ENCODE results near the gene PTPN4. TPM values are rescaled to one million over a fixed set of nuclear protein-coding genes. Genes with fewer than 3 reads are reported as not detected.
"Not testable (repeated sequence)": the region's sequence is repeated elsewhere in the genome, so short reads cannot be mapped to it uniquely, and the experiment has no call there.

PTPN4 gene
- total and polyA plus RNA-seq, 12 donors: 5.2 to 56.5 (median 40.6) TPM

DNA sequence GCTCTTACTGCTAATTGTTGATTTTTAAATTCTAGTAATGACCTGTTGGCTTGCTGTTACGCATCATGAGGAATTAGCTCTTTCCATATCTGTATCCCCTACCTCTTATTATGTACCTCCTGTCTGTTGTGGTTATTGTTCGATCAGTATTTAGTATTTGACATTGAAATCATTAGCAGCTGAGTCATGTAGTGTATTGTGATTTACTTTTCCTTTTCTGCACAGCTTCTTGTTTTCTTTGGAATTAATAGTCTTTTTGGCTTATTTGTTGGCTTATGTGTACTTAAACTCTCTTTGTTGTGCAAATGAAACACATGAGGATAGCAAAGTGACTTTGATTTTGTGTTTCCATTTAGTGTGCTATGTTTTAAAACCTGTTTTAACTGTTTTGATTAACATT, 257.5 kb downstream of the PTPN4 start:
- Histone ChIP-seq H3K36me3 (replicated peaks in 1 of 2) (no peaks in the 10 kb centered on the region), H3K27me3 (no peaks in the 10 kb centered on the region), H3K9me3 (replicated peaks in 1 of 3) (no peaks in the 10 kb centered on the region), H3K4me3 (no peak overlapping the region), H3K4me1 (replicated peaks in 1 of 2) (peaks cover 4 to 21% of the 10 kb centered on the region in 2 donors), H3K27ac (no peak overlapping the region)
- intact Hi-C loops (cut with DNase I): no loop called here
- DNase-seq: no peak
- WGBS, 4 donors: 50 to 67% (median 58%) methylated on average over 2 of the region's 2 CpGs
- no peak for TF ChIP-seq POLR2A (IDR thresholded peaks at IDR 0.05)
- TF ChIP-seq, protein P1, sequence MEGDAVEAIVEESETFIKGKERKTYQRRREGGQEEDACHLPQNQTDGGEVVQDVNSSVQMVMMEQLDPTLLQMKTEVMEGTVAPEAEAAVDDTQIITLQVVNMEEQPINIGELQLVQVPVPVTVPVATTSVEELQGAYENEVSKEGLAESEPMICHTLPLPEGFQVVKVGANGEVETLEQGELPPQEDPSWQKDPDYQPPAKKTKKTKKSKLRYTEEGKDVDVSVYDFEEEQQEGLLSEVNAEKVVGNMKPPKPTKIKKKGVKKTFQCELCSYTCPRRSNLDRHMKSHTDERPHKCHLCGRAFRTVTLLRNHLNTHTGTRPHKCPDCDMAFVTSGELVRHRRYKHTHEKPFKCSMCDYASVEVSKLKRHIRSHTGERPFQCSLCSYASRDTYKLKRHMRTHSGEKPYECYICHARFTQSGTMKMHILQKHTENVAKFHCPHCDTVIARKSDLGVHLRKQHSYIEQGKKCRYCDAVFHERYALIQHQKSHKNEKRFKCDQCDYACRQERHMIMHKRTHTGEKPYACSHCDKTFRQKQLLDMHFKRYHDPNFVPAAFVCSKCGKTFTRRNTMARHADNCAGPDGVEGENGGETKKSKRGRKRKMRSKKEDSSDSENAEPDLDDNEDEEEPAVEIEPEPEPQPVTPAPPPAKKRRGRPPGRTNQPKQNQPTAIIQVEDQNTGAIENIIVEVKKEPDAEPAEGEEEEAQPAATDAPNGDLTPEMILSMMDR (IDR thresholded peaks at IDR 0.05): no peak

DNA sequence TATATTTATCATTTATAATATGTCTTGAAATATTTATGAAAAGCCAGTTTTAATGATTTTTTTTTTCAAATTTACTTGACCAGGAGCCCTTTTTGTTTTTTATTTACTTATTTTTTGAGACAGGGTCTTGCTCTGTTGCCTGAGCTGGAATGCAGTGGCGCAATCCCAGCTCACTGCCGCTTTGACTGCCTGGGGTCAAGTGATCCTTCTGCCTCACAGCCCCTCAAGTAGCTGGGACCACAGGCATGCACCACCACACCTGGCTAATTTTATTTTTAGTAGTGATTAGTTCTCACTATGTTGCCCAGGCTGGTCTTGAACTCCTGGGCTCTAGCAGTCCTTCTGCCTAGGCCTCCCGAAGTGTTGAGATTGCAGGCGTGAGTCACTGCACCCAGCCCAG, 258.8 kb downstream of the PTPN4 start:
- intact Hi-C loops (cut with DNase I): no loop called here
- Histone ChIP-seq H3K9me3 (replicated peaks in 1 of 3) (no peaks in the 10 kb centered on the region), H3K4me3 (no peak overlapping the region), H3K27ac (no peak overlapping the region), H3K36me3 (replicated peaks in 1 of 2) (no peaks in the 10 kb centered on the region), H3K4me1 (replicated peaks in 1 of 2) (peaks cover 4 to 18% of the 10 kb centered on the region in 2 donors), H3K27me3 (no peaks in the 10 kb centered on the region)
- no peak for TF ChIP-seq POLR2A (IDR thresholded peaks at IDR 0.05)
- TF ChIP-seq, protein P1 (IDR thresholded peaks at IDR 0.05): no peak
- no peak for DNase-seq
- 94 to 97% (median 96%) methylated on average over 4 of the region's 4 CpGs for WGBS, 4 donors

DNA sequence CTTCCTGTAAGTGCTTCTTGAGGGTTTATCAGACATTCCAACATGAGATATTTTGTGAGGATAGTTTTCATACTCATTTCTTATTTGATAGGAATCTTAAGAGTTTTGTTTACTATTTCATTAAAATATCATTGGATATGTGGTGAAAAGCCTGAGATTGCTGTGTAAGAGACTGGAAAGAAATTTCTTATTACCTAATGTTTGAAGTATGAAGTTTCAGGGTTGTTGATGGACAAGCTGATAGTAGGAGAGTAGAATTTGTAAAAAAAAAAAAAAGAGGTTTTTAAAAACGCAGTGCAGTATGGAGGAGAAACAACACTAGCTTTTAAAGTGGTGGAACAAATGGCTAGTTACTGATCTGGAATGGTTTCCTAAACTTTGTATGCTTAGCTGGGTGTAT, 260.8 kb downstream of the PTPN4 start:
- intact Hi-C loops (cut with DNase I): no loop called here
- no peak for DNase-seq
- Histone ChIP-seq H3K36me3 (replicated peaks in 1 of 2) (no peaks in the 10 kb centered on the region), H3K4me3 (no peak overlapping the region), H3K4me1 (replicated peaks in 1 of 2) (peaks cover 0 to 7% of the 10 kb centered on the region in 2 donors), H3K9me3 (replicated peaks in 1 of 3) (no peaks in the 10 kb centered on the region), H3K27ac (no peak overlapping the region), H3K27me3 (no peaks in the 10 kb centered on the region)
- WGBS, 4 donors: 79 to 92% (median 86%) methylated on average over 1 of the region's 1 CpG
- TF ChIP-seq POLR2A (IDR thresholded peaks at IDR 0.05): no peak
- TF ChIP-seq, protein P1 (IDR thresholded peaks at IDR 0.05): no peak

DNA sequence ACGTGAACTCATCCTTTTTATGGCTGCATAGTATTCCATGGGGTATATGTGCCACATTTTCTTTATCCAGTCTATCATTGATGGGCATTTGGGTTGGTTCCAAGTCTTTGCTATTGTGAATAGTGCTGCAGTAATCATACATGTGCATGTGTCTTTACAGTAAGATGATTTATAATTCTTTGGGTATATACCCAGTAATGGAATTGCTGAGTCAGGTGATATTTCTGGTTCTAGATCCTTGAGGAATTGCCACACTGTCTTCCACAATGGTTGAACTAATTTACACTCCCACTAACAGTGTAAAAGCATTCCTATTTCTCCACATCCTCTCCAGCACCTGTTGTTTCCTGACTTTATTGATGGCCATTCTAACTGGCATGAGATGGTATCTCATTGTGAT, 262.8 kb downstream of the PTPN4 start:
- DNase-seq; H3K36me3 ChIP-seq (replicated peaks in 1 of 2); intact Hi-C loops (cut with DNase I); H3K4me3 ChIP-seq; H3K9me3 ChIP-seq (replicated peaks in 1 of 3); H3K27me3 ChIP-seq; H3K4me1 ChIP-seq (replicated peaks in 1 of 2); H3K27ac ChIP-seq: not testable (repeated sequence)
- WGBS, 4 donors: 90 to 100% (median 100%) methylated on average over 1 of the region's 1 CpG

DNA sequence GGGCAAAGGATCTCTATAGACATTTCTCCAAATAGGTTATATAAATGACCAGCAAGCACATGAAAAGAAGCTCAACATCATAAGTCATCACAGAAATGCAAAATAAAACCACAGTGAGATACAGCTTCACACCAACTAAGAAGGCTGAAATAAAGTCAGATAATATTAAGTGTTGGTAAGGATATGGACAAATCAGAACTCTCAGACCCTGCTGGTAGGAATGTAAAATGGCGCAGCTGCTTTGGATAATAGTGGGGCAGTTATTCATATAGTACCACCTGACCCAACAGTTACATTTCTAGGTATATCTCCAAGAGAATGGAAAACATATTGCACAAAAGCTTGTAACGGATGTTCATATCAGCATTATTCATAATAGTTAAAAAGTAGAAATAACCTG, 267.2 kb downstream of the PTPN4 start:
- TF ChIP-seq, protein P1 (IDR thresholded peaks at IDR 0.05): no peak
- TF ChIP-seq POLR2A (IDR thresholded peaks at IDR 0.05): no peak
- no peak for DNase-seq
- intact Hi-C loops (cut with DNase I): no loop called here
- no peaks in the 10 kb centered on the region for H3K36me3 ChIP-seq (replicated peaks in 1 of 2)
- H3K4me3 ChIP-seq: no peak overlapping the region
- H3K9me3 ChIP-seq (replicated peaks in 1 of 3): no peaks in the 10 kb centered on the region
- 97 to 99% (median 98%) methylated on average over 2 of the region's 2 CpGs for WGBS, 4 donors
- H3K27me3 ChIP-seq: no peaks in the 10 kb centered on the region
- H3K27ac ChIP-seq: no peak overlapping the region
- H3K4me1 ChIP-seq (replicated peaks in 1 of 2): no peaks in the 10 kb centered on the region

Data from adrenal gland (tissue), 12 donors.